Progenitor cell of endocrine pancreas (in vitro differentiated cells): ENCODE results near the gene TMEM220. TPM values are rescaled to one million over a fixed set of nuclear protein-coding genes. Genes with fewer than 3 reads are reported as not detected.

ENCODE experiments used
- DNase-seq: peaks from one replicate; pipeline ENCODE4 v3.0.0; 2021; ENCODE audit warnings: low spot score; ENCODE audit not compliant: unreplicated experiment
- H3K27ac Mint-ChIP-seq: 2 replicates; pipeline ENCODE4 v1.8.0; 2021; ENCODE audit warnings: mild to moderate bottlenecking, moderate library complexity, mixed read lengths
- H3K27me3 Mint-ChIP-seq: 2 replicates; pipeline ENCODE4 v1.8.0; 2021; ENCODE audit warnings: mixed read lengths
- H3K36me3 Mint-ChIP-seq: 2 replicates; pipeline ENCODE4 v1.8.0; 2022; ENCODE audit warnings: mixed read lengths; ENCODE audit not compliant: insufficient read depth
- H3K4me1 Mint-ChIP-seq: 2 replicates; pipeline ENCODE4 v1.8.0; 2021; ENCODE audit warnings: low read depth, mixed read lengths
- H3K4me3 Mint-ChIP-seq: 2 replicates; pipeline ENCODE4 v1.8.0; 2021; ENCODE audit warnings: low read depth, mild to moderate bottlenecking, moderate library complexity, mixed read lengths
- H3K9me3 Mint-ChIP-seq: 2 replicates; pipeline ENCODE4 v1.8.0; 2021; ENCODE audit warnings: low read depth, mixed read lengths
- total RNA-seq: library from RNA; stranded (reverse); gene quantifications from 2 replicates; pipeline ENCODE4 v1.2.1, GENCODE V29; 2021
- TF ChIP-seq, protein P1 (sequence below): fragments of 200-600 bp; sonication (generic); IDR thresholded peaks from one replicate; pipeline ENCODE4 v1.5.0; 2021; ENCODE audit warnings: antibody characterized with exemption, mild to moderate bottlenecking; ENCODE audit not compliant: unreplicated experiment

Gene TMEM220
- total RNA-seq, 1 donor from 2014 or later, result 3.3 TPM

DNA sequence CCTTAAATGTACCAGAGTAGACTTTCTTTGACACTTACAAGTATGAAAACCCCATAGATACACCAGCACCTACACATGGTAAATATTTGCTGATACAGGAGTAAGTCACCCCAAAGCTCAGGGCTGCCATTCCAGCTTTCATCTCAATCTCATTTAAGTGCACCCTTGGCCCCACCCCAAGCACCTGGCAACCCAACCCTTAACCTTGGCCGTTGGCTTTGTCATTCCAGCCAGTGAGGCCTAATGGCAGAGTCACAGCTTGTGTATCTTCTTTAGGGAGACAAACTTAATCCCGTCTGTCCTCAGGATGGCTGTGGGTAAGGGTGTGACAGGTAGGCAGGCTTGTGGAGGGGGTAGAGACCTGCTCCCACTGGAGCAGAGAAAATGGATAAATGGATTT, 31.5 kb upstream of the TMEM220 start:
- TF ChIP-seq, protein P1, sequence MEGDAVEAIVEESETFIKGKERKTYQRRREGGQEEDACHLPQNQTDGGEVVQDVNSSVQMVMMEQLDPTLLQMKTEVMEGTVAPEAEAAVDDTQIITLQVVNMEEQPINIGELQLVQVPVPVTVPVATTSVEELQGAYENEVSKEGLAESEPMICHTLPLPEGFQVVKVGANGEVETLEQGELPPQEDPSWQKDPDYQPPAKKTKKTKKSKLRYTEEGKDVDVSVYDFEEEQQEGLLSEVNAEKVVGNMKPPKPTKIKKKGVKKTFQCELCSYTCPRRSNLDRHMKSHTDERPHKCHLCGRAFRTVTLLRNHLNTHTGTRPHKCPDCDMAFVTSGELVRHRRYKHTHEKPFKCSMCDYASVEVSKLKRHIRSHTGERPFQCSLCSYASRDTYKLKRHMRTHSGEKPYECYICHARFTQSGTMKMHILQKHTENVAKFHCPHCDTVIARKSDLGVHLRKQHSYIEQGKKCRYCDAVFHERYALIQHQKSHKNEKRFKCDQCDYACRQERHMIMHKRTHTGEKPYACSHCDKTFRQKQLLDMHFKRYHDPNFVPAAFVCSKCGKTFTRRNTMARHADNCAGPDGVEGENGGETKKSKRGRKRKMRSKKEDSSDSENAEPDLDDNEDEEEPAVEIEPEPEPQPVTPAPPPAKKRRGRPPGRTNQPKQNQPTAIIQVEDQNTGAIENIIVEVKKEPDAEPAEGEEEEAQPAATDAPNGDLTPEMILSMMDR, result no peak
- peaks cover 3% of the 10 kb centered on the region for H3K9me3 Mint-ChIP-seq
- no peak for DNase-seq
- no peak overlapping the region for H3K27ac Mint-ChIP-seq
- H3K4me1 Mint-ChIP-seq, result peaks cover 19% of the 10 kb centered on the region
- H3K4me3 Mint-ChIP-seq, result no peak overlapping the region
- no peaks in the 10 kb centered on the region for H3K36me3 Mint-ChIP-seq
- H3K27me3 Mint-ChIP-seq, result peaks cover 9% of the 10 kb centered on the region

DNA sequence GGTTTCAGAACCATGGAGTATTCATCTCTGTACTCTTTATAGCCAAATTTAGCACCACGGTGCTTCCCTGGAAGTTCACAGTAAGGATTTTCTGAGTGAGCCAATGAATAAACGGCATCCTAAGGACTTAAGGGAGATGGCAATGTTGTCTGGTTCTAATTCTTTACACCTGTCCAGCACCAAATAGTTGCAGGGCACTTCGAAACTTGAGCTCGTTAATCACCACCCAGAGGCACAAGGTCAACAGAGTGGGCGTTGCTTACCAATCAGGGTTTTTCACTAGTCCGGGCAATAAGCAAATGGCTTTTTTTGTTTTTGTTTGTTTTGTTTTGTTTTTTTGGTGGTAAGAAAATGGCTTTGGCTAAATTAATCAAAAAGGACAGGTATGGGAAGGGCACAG, 28.2 kb upstream of the TMEM220 start:
- peaks cover 36% of the 10 kb centered on the region for H3K27me3 Mint-ChIP-seq
- H3K4me1 Mint-ChIP-seq, result peaks cover 25% of the 10 kb centered on the region
- no peak for DNase-seq
- TF ChIP-seq, protein P1, result no peak
- H3K27ac Mint-ChIP-seq, result no peak overlapping the region
- H3K36me3 Mint-ChIP-seq, result no peaks in the 10 kb centered on the region
- H3K9me3 Mint-ChIP-seq, result no peaks in the 10 kb centered on the region
- H3K4me3 Mint-ChIP-seq, result no peak overlapping the region

DNA sequence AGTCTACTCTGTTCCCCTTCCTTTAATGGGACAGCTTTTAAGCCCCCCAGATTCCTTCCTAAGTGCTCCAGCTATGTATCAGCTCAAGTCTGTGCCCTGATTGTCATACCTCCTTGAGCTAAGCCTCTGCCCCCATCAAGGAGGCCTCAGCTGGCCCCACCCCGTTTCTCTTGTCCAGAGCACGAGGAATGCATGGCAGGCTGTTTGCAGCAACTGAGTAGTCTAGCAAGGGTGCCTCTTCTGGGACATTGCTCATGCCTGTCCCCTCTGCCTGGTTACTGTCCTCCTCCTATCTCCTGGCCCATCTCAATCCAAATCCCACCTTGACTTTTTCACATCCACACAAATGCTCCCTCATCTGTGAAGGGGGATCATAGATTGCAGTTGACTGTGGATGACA, 27.8 kb upstream of the TMEM220 start:
- H3K9me3 Mint-ChIP-seq, result no peaks in the 10 kb centered on the region
- no peak overlapping the region for H3K4me3 Mint-ChIP-seq
- peaks cover 25% of the 10 kb centered on the region for H3K4me1 Mint-ChIP-seq
- H3K36me3 Mint-ChIP-seq, result no peaks in the 10 kb centered on the region
- TF ChIP-seq, protein P1, result no peak
- DNase-seq, result no peak
- H3K27ac Mint-ChIP-seq, result no peak overlapping the region
- H3K27me3 Mint-ChIP-seq, result peaks cover 38% of the 10 kb centered on the region

DNA sequence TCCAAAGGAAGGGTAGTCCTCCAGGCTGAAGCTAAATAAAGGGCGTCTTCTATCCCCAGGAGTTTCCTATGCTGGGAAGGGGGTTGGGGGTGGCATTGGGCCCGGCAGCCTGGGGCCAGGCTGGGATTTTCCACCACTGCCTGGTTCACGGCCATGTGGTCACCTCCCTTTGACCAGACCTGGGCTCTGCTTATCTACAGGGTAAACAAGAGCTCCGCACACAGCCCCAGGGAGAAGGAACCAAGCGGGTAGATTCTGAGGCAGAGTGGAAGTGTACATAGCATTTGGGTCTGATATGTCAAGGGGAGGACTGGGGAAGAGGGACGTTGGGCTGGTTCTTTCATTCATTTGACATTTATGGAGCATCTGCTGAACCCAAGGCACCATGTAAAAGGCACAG, 27.2 kb upstream of the TMEM220 start:
- H3K4me1 Mint-ChIP-seq, result peaks cover 25% of the 10 kb centered on the region
- no peak overlapping the region for H3K4me3 Mint-ChIP-seq

DNA sequence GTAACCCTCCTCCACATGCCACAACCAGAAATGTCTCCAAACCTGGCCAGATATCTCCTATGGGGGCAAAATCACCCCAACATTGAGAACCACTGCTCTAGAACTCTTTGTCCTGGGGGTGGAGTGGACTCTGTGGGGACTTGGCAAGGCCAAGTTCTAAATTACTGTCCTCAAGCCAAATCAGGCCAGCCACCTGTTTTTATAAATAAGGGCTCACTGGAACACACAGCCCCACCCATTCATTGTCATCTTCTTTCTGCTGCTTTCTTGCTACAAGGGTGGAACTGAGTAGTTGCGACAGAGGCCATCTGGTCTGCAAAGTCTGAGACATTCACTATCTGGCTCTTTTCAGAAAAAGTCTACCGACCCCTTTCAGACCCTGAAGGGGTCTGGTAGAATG, 26.8 kb upstream of the TMEM220 start:
- H3K27ac Mint-ChIP-seq, result no peak overlapping the region
- TF ChIP-seq, protein P1, result no peak
- no peaks in the 10 kb centered on the region for H3K9me3 Mint-ChIP-seq
- H3K36me3 Mint-ChIP-seq, result no peaks in the 10 kb centered on the region
- DNase-seq, result no peak
- H3K4me3 Mint-ChIP-seq, result no peak overlapping the region
- peaks cover 25% of the 10 kb centered on the region for H3K4me1 Mint-ChIP-seq
- H3K27me3 Mint-ChIP-seq, result peaks cover 40% of the 10 kb centered on the region

More for the DNA sequence above, 27.2 kb upstream of the TMEM220 start:
- Mint-ChIP-seq H3K9me3 (no peaks in the 10 kb centered on the region), H3K27me3 (peaks cover 40% of the 10 kb centered on the region), H3K27ac (no peak overlapping the region), H3K36me3 (no peaks in the 10 kb centered on the region)
- no peak for DNase-seq
- TF ChIP-seq, protein P1, result no peak
